PC-3 (cell line): ENCODE measurements around the gene NRARP. TPM values are rescaled to one million over a fixed set of nuclear protein-coding genes. Genes with fewer than 3 reads are reported as not detected.

Experiments used
- ATAC-seq: fragments of 200-7000 bp; cut with Tn5 transposase; 2 replicates; pipeline ENCODE4 v1.9.1; 2020; ENCODE audit warnings: mild to moderate bottlenecking, moderate library complexity
- BruUV-seq: library from RNA; stranded (reverse); fragments of 400-500 nt; replicated peaks from 2 replicates; lab custom pipeline; 2021; lab: Mats Ljungman, UMichigan
- CTCF ChIA-PET: fragments of 300-600 bp; sonication (Branson Sonifier 250); formaldehyde crosslinking; loops from one replicate; lab custom pipeline; 2022; ENCODE audit warnings: antibody characterized with exemption; lab: Charles Lee
- POLR2A ChIA-PET: fragments of 300-600 bp; sonication (Branson Sonifier 250); formaldehyde crosslinking; loops from one replicate; lab custom pipeline; 2022; ENCODE audit warnings: antibody characterized with exemption; ENCODE audit not compliant: unreplicated experiment; lab: Charles Lee
- DNase-seq: peaks from one replicate; pipeline ENCODE4 v3.0.0-alpha.2; 2015
- H2AFZ ChIP-seq: fragments of 300-600 bp; sonication (generic); 2 replicates; pipeline ENCODE4 v1.6.0; 2016; ENCODE audit warnings: antibody characterized with exemption, low read length
- H3F3A ChIP-seq: fragments of 300-600 bp; sonication (generic); one replicate; pipeline ENCODE4 v1.6.0; 2017; ENCODE audit warnings: antibody characterized with exemption, low read length, control low read depth, mild to moderate bottlenecking; ENCODE audit not compliant: unreplicated experiment
- H3K27ac ChIP-seq: fragments of 300-600 bp; sonication (generic); 2 replicates; pipeline ENCODE4 v1.5.1; 2016; ENCODE audit warnings: mild to moderate bottlenecking, low read length
- H3K27me3 ChIP-seq: fragments of 300-600 bp; sonication (generic); 2 replicates; pipeline ENCODE4 v1.6.1; 2016; ENCODE audit warnings: low read length, mixed read lengths
- H3K36me3 ChIP-seq: fragments of 300-600 bp; sonication (generic); 2 replicates; pipeline ENCODE4 v1.6.1; 2016; ENCODE audit warnings: low read depth, mixed run types, low read length, mixed read lengths
- H3K4me1 ChIP-seq: fragments of 300-600 bp; sonication (generic); 2 replicates; pipeline ENCODE4 v1.5.1; 2016; ENCODE audit warnings: low read length; ENCODE audit not compliant: insufficient read depth
- H3K4me2 ChIP-seq: fragments of 300-600 bp; sonication (generic); 2 replicates; pipeline ENCODE4 v1.6.0; 2016; ENCODE audit warnings: low read length
- H3K4me3 ChIP-seq: fragments of 300-600 bp; sonication (generic); 2 replicates; pipeline ENCODE4 v1.5.1; 2016; ENCODE audit warnings: mild to moderate bottlenecking, low read length, mixed read lengths
- H3K79me2 ChIP-seq: fragments of 300-600 bp; sonication (generic); 2 replicates; pipeline ENCODE4 v1.6.1; 2017; ENCODE audit warnings: low read length, mixed read lengths
- H3K9ac ChIP-seq: fragments of 300-600 bp; sonication (generic); 2 replicates; pipeline ENCODE4 v1.6.0; 2016; ENCODE audit warnings: mild to moderate bottlenecking, low read length
- H3K9me2 ChIP-seq: fragments of 300-600 bp; sonication (generic); replicated peaks from 2 replicates; pipeline ENCODE4 v1.6.1; 2016; ENCODE audit warnings: mixed run types, low read length, mixed read lengths
- H3K9me3 ChIP-seq: fragments of 300-600 bp; sonication (generic); 2 replicates; pipeline ENCODE4 v1.6.1; 2016; ENCODE audit warnings: low read length, mixed read lengths
- H4K20me1 ChIP-seq: fragments of 300-600 bp; sonication (generic); 2 replicates; pipeline ENCODE4 v1.6.1; 2016; ENCODE audit warnings: low read length, mixed read lengths
- CTCF ChIP-seq: fragments of 300-600 bp; sonication (generic); conservative IDR thresholded peaks from 2 replicates; pipeline ENCODE4 v1.5.1; 2017; ENCODE audit warnings: antibody characterized with exemption, low read depth, mild to moderate bottlenecking, low read length
- EZH2 ChIP-seq: fragments of 300-600 bp; sonication (generic); IDR thresholded peaks from one replicate; pipeline ENCODE4 v1.6.1; 2017; ENCODE audit warnings: antibody characterized with exemption, mild to moderate bottlenecking, low read length; ENCODE audit not compliant: unreplicated experiment
- EZH2phosphoT487 ChIP-seq: fragments of 300-600 bp; sonication (generic); IDR thresholded peaks from 2 replicates; pipeline ENCODE4 v1.6.1; 2018; ENCODE audit warnings: mild to moderate bottlenecking, antibody characterized with exemption, low read length, borderline replicate concordance
- intact Hi-C: fragments of 100-400 bp; cut with micrococcal nuclease; formaldehyde crosslinking; loops from 2 replicates; pipeline ENCODE4 v1.9.0; 2023
- total RNA-seq: library from RNA; depleted of rRNA; stranded (reverse); fragments of >200 nt; gene quantifications from 2 replicates; pipeline ENCODE4 v1.2.3, GENCODE V29; 2014

The NRARP gene
- total RNA-seq, 1 experiment from 2014 or later: 36.8 TPM

- DNase-seq (no peak), ATAC-seq (no peak)
- Histone ChIP-seq H3F3A (no peaks in the 10 kb centered on the region), H3K9me3 (no peaks in the 10 kb centered on the region), H3K4me3 (no peak overlapping the region), H4K20me1 (no peaks in the 10 kb centered on the region), H3K27me3 (no peaks in the 10 kb centered on the region), H3K79me2 (no peaks in the 10 kb centered on the region), H3K4me1 (no peaks in the 10 kb centered on the region), H3K9ac (no peak overlapping the region), H3K9me2 (no peaks in the 10 kb centered on the region), H3K4me2 (no peak overlapping the region), H3K36me3 (0 out of 2 replicates have a peak, but pooled peaks cover 6% of the 10 kb centered on the region), H2AFZ (no peak overlapping the region), H3K27ac (no peak overlapping the region)
- no peak for TF ChIP-seq EZH2phosphoT487
- no peak for TF ChIP-seq CTCF
- TF ChIP-seq EZH2: no peak
- POLR2A ChIA-PET: no interaction called here
- BruUV-seq: no TSS peak
- CTCF ChIA-PET: no interaction called here
- intact Hi-C loops: no loop called here
Measured at GRCh38 chr9:137266162-137266527, 35.9 kb downstream of the NRARP start.

GRCh38 chr9:137265496-137266161, 36.4 kb downstream of the NRARP start:
- ATAC-seq: no peak

More at GRCh38 chr9:137265496-137266161, 36.4 kb downstream of the NRARP start:
- H3K9ac ChIP-seq: no peak overlapping the region
- H3K27ac ChIP-seq: no peak overlapping the region
- H3K79me2 ChIP-seq: no peaks in the 10 kb centered on the region
- no peaks in the 10 kb centered on the region for H3K9me3 ChIP-seq
- TF ChIP-seq EZH2 (no peak), EZH2phosphoT487 (no peak), CTCF (no peak)
- intact Hi-C loops: no loop called here
- CTCF ChIA-PET: no interaction called here
- no peak overlapping the region for H3K4me2 ChIP-seq
- H3F3A ChIP-seq: no peaks in the 10 kb centered on the region
- no peaks in the 10 kb centered on the region for H3K9me2 ChIP-seq
- POLR2A ChIA-PET: no interaction called here
- BruUV-seq: no TSS peak
- H3K4me1 ChIP-seq: no peaks in the 10 kb centered on the region
- no peaks in the 10 kb centered on the region for H4K20me1 ChIP-seq
- no peak for DNase-seq
- no peak overlapping the region for H2AFZ ChIP-seq
- no peak overlapping the region for H3K4me3 ChIP-seq
- 0 out of 2 replicates have a peak, but pooled peaks cover 6% of the 10 kb centered on the region for H3K36me3 ChIP-seq
- H3K27me3 ChIP-seq: no peaks in the 10 kb centered on the region
